Duodenal mucosa (tissue), 2 donors: ENCODE results near the gene SPRY1.

ENCODE experiments used
- H3K27ac ChIP-seq: one replicate; pipeline ENCODE4 v1.7.0; 2013; ENCODE audit warnings: low read depth, low read length
- H3K27me3 ChIP-seq, 2 donors: one replicate each; pipeline ENCODE4 v1.7.0; 2013; ENCODE audit warnings: low read length in 2 of 2, control low read depth in 1 of 2; ENCODE audit not compliant: insufficient read depth in 2 of 2, control insufficient read depth in 1 of 2
- H3K36me3 ChIP-seq, 2 donors: one replicate each; pipeline ENCODE4 v1.7.0; 2013; ENCODE audit warnings: low read length in 2 of 2, control low read depth in 1 of 2; ENCODE audit not compliant: insufficient read depth in 2 of 2, control insufficient read depth in 1 of 2
- H3K4me1 ChIP-seq, 2 donors: one replicate each; pipeline ENCODE4 v1.7.0; 2013; ENCODE audit warnings: low read length in 2 of 2, control low read depth in 1 of 2; ENCODE audit not compliant: insufficient read depth in 2 of 2, control insufficient read depth in 1 of 2
- H3K4me3 ChIP-seq, 2 donors: one replicate each; pipeline ENCODE4 v1.7.0; 2013; ENCODE audit warnings: low read length in 2 of 2, low read depth in 1 of 2
- H3K9ac ChIP-seq, 2 donors: one replicate each; pipeline ENCODE4 v1.7.0; 2013; ENCODE audit warnings: low read length in 2 of 2, low read depth in 1 of 2
- H3K9me3 ChIP-seq, 2 donors: one replicate each; pipeline ENCODE4 v1.7.0; 2013; ENCODE audit warnings: low read length in 2 of 2, control low read depth in 1 of 2; ENCODE audit not compliant: control insufficient read depth in 1 of 2

The SPRY1 gene

DNA sequence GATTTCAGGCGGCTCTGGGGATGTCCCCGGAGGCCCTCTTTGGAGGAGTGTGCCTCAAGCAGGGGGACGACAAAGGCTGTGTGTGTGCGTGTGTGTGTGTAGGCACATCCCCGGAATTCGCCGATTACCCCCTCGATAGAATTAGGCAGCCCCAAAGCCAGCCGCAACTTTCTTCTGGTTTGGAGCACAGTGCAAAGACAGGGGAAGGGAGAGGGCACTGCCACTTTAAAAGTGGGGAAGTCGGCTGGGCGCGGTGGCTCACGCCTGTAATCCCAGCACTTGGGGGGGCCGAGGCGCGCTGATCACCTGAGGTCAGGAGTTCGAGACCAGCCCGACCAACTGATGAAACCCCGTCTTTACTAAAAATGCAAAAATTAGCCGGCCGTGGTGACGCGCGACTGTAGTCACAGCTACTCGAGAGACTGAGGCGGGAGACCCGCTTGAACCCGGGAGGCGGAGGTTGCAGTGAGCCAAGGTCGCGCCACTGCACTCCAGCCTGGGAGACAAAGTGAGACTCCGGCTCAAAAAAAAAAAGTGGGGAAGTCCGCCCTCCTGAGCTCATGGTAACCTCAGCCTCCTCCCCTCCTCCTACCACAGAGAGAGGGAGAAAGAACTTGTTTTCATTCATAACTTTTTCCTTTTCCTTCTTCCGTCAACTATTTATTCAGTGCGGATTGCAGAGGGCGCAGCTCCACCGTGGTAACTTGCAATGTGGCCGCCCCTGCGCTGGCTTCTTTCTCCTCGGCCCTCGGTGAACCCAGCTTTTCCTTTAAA is 2.4 kb downstream of the SPRY1 start:
- H3K4me1 ChIP-seq: peaks cover 20 to 24% of the 10 kb centered on the region in 2 donors
- no peaks in the 10 kb centered on the region for H3K9me3 ChIP-seq
- H3K27ac ChIP-seq: peak overlapping the region; percentile 94
- peak overlapping the region; percentile 80 to 98 for H3K4me3 ChIP-seq
- H3K36me3 ChIP-seq: peaks cover 15 to 19% of the 10 kb centered on the region in 2 donors
- no peaks in the 10 kb centered on the region for H3K27me3 ChIP-seq
- H3K9ac ChIP-seq: peak overlapping the region; percentile 88 to 89

DNA sequence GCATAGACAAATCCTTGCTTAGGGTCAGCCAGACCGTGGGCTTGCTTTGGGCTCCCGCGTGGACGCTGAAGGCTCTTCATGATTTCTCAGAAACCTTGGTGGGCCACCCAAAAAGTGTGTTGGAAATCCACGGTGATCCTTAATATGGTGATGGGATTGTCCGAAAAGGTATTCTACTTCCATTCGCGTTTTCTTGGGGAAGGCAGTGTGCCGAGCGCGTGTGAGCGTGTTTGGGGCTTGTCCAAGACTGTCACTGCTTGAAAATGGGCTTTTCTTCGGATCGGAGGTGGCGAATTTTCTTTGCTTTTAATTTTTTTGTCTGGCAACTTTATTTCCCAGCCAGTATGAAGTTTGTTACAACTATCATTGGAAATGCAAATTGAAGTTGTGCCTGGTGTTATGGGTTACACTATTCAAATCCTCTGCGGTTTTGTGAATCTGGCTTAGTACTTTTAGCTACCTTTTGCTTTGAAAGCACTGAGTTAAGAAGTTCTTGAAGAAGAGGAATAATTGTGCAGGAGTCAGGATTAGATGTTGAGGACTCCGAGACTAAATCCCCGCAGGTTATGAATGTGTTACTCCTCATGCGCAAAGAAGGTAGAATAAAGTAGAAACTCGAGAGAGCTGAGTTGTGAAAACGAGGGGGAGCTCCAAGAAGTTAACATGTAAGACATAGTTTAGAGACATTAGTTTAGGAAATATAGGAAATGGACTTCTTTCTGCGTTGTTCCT is 3.2 kb downstream of the SPRY1 start:
- H3K9me3 ChIP-seq: no peaks in the 10 kb centered on the region
- H3K9ac ChIP-seq: peak overlapping the region; percentile 88 to 89
- H3K4me1 ChIP-seq: peaks cover 20 to 24% of the 10 kb centered on the region in 2 donors
- peaks cover 15 to 19% of the 10 kb centered on the region in 2 donors for H3K36me3 ChIP-seq
- no peaks in the 10 kb centered on the region for H3K27me3 ChIP-seq
- peak overlapping the region; percentile 80 to 98 for H3K4me3 ChIP-seq
- peak overlapping the region; percentile 94 for H3K27ac ChIP-seq

- Histone ChIP-seq H3K9ac (peak overlapping the region in 1 of 2 donors; percentile 15), H3K4me1 (peaks cover 20 to 24% of the 10 kb centered on the region in 2 donors), H3K36me3 (peaks cover 15 to 19% of the 10 kb centered on the region in 2 donors), H3K27me3 (no peaks in the 10 kb centered on the region), H3K27ac (no peak overlapping the region), H3K4me3 (peak overlapping the region; percentile 36 to 41), H3K9me3 (no peaks in the 10 kb centered on the region)
Measured at GRCh38 chr4:123401271-123402120, 4.9 kb downstream of the SPRY1 start.

GRCh38 chr4:123402121-123402465 is 5.5 kb downstream of the SPRY1 start:
- H3K27ac ChIP-seq: no peak overlapping the region
- H3K4me3 ChIP-seq: peak overlapping the region; percentile 36 to 41
- H3K27me3 ChIP-seq: no peaks in the 10 kb centered on the region
- H3K9ac ChIP-seq: no peak overlapping the region
- H3K4me1 ChIP-seq: peaks cover 18 to 24% of the 10 kb centered on the region in 2 donors
- H3K9me3 ChIP-seq: no peaks in the 10 kb centered on the region
- peaks cover 15 to 19% of the 10 kb centered on the region in 2 donors for H3K36me3 ChIP-seq

DNA sequence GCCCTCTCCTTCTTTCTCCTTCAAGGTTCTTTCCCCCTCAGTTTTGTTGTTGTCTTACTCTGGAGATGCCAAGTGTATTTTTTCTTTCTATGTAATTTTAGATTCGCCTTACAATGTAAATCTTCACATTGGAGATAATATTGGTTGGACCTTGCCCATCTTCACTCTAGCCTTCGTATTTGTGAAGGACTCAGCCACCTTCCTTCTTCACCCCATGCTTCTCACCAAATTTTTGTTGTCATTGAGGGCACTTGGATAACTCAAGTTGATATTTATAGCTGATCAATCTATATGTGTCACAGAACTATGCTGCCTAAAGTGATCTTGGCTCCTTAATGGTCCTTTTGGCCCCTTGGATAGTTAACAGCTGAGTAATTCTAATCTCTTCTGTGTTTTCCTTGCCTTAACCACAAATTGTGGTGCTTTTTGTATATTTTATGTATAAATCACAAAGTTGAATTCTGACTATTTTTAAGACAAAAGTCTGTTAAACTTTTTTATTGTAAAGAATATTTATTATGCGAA is 6.5 kb downstream of the SPRY1 start:
- Histone ChIP-seq H3K4me3 (peak overlapping the region in 1 of 2 donors; percentile 29), H3K27me3 (no peaks in the 10 kb centered on the region), H3K4me1 (peaks cover 15 to 24% of the 10 kb centered on the region in 2 donors), H3K9ac (no peak overlapping the region), H3K27ac (no peak overlapping the region), H3K9me3 (no peaks in the 10 kb centered on the region), H3K36me3 (peaks cover 15 to 19% of the 10 kb centered on the region in 2 donors)

DNA sequence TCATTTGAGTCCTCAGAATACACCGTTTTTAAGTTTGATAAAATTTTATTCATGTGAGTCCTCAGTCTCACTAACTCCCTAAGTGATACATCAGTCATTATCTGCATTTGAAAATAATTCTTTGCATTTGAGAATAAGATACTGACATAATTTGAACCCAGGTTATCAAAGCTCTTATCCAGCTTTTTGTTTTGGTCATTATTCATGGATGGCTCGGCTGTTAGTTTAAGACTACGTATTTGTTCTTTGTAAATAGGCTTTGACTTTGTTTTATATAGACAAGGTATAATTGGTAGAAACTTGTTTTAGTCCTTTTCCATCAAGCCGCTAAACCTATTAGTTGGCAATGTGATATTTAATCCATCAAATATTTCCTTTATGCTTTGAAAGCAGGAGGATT is 7.9 kb downstream of the SPRY1 start:
- Histone ChIP-seq H3K4me3 (peak overlapping the region in 1 of 2 donors; percentile 41), H3K9ac (no peak overlapping the region), H3K27me3 (no peaks in the 10 kb centered on the region), H3K36me3 (peaks cover 15 to 19% of the 10 kb centered on the region in 2 donors), H3K27ac (no peak overlapping the region), H3K9me3 (no peaks in the 10 kb centered on the region), H3K4me1 (peaks cover 12 to 24% of the 10 kb centered on the region in 2 donors)

DNA sequence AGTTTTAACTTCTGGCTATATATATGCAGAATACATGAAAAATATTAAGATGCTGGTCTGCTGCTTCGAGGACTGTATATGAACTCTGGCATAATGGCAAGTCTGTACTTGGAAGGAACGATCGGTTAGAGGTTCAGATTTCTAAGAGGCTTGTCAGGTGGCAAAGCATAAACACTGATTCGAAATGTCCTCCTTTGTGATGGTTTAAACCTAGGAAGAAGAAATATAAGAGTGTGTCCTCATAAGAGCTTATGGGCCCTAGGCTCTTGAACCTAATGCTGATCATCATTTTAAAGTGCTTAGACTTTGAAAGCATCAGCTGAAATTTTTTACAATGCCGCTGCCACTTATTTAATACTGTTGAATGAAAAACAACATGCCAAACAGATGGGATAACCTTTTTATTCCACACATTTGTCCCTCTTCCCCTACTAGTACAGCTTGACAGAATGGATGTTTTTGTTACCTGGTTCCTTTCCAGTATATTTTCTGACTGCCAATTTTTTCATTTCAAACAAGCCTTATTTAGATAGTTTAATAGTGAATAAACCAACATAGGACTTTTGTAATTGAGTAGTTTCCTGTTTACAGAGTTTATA is 8.8 kb downstream of the SPRY1 start:
- Histone ChIP-seq H3K27me3 (no peaks in the 10 kb centered on the region), H3K27ac (peak overlapping the region; percentile 37), H3K9ac (no peak overlapping the region), H3K9me3 (no peaks in the 10 kb centered on the region), H3K4me3 (no peak overlapping the region), H3K4me1 (peaks cover 12 to 17% of the 10 kb centered on the region in 2 donors), H3K36me3 (peaks cover 15 to 19% of the 10 kb centered on the region in 2 donors)

DNA sequence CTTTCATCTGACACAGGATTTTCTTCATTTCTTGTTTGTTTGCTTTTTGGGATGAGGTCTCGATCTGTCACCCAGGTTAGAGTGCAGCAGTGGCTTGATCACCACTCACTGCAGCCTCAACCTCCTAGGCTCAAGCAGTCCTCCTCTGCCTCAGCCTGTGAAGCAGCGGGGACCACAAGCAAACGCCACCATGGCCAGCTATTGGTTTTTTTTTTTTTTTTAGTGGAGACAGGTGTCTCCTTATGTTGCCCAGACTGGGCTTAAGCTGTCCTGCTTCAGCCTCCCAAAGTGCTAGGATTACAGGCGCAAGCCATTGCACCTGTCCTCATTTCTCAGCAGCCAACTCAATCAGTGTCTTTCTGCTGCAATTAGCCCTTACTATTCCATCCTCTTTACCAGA is 10.3 kb downstream of the SPRY1 start:
- peaks cover 9 to 11% of the 10 kb centered on the region in 2 donors for H3K4me1 ChIP-seq
- H3K27me3 ChIP-seq: no peaks in the 10 kb centered on the region
- no peak overlapping the region for H3K4me3 ChIP-seq
- H3K27ac ChIP-seq: no peak overlapping the region
- H3K9ac ChIP-seq: no peak overlapping the region
- H3K9me3 ChIP-seq: no peaks in the 10 kb centered on the region
- peaks cover 13% of the 10 kb centered on the region in 2 donors for H3K36me3 ChIP-seq

GRCh38 chr4:123408471-123409084 is 12.0 kb downstream of the SPRY1 start:
- H3K27ac ChIP-seq: no peak overlapping the region

More at GRCh38 chr4:123408471-123409084, 12.0 kb downstream of the SPRY1 start:
- H3K4me1 ChIP-seq: peaks cover 3 to 6% of the 10 kb centered on the region in 2 donors
- H3K27me3 ChIP-seq: no peaks in the 10 kb centered on the region
- no peak overlapping the region for H3K9ac ChIP-seq
- no peaks in the 10 kb centered on the region for H3K9me3 ChIP-seq
- no peak overlapping the region for H3K4me3 ChIP-seq
- no peaks in the 10 kb centered on the region for H3K36me3 ChIP-seq
